NCI-H1092 treated with DMSO at 0.1 percent for 48 hours (cell line): ENCODE data around the gene CDKN1C.

Experiments
- DNase-seq: peaks from one replicate; lab custom pipeline; 2025; lab: John Stamatoyannopoulos, UW

The CDKN1C gene

DNA sequence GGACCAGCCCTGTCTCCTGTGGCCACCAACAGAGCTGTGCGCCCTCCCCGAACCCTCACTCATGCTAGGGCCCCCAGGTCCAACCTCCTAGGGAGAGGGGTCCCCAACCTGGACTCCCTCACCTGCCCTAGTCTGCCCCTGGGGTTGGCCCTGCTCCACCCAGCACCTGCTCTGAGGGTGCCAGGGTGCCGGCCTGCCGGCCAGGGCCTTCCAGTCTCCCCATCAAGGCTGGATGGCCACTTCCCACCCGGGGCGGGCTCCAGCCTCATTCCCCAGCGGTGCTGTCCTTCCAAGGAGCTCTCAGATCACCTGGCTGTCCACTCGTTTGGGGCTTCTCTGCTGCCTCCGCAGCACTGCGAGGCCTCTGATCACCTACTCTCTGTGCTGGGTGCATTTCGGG, 39.1 kb downstream of the CDKN1C start:
- DNase-seq: no peak

- no peak for DNase-seq
Measured at GRCh38 chr11:2846056-2846455, 39.5 kb downstream of the CDKN1C start.

GRCh38 chr11:2844996-2845395, 40.6 kb downstream of the CDKN1C start:
- no peak for DNase-seq

DNA sequence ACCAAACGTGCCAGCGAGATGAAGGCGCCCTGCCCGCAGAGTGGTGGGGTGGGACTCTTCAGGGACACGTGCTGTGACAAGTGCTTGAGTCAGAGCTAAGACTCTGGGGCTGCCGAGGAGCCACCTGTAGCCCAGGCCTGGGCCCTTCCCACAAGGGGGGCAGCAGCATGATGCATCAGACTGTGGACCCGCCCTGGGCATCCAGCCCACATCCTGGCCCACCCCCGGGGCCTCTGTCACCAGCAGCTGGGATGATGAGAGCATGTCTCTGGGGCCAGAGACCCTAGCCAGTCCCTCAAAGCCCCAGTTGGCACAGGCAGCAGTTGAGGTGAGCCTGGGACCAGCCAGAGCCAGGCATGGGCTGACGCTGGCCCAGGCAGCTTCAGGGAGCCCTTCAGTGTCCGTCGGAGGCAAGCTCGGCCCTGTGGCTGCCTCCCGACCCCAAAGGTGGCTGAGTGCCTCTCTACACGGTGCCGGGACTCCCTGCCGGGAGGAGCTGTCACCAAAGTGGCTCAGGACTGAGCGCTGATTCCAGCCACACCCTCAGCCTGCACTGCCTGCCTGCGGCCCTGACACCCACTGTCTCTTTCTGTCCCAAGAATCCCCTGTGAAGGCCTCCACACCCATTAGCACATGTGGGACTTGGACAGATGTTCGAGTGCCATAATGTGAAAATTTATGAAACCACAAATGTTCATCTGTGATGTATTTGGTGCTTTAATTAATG, 41.3 kb downstream of the CDKN1C start:
- no peak for DNase-seq

GRCh38 chr11:2843551-2843950, 42.0 kb downstream of the CDKN1C start:
- DNase-seq: no peak

GRCh38 chr11:2842876-2843275, 42.7 kb downstream of the CDKN1C start:
- no peak for DNase-seq

DNA sequence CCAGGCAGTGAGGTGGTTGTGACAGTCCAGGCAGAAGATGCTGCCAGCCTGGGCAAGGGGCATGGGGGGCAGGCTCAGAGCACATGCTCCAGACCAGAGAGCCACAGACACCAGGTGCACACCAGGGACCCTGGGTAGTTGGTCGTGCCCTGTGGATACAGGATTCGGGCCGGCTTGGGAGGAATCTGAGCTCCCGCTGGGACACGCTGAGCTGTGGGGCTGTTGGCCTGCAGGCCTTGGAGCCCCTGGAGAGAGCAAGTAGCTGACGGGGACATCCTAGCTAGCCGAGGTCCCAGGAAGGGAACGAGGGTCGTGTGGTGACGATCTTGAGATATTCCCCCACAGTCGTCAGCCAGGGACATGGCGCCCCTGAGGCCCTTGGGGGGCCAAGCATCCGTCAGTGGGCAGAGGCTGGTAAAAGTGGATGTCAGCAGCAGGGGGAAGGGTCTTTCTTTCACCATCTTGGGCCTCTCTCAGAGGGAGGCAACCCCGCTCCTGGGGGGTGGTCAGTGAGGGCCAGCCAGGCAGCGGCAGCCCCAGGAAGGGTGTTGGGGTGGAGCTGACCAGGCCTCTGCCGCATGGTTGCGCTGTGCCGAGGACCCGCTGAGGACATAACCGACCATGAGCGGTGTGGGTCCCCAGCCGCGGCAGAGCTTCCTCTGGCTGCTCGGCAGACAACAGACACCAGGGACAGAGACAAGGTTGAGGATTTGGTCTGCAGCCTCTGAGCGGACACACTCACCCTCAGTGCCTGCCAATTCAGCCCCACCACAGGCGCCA, 44.0 kb downstream of the CDKN1C start:
- DNase-seq: no peak

DNA sequence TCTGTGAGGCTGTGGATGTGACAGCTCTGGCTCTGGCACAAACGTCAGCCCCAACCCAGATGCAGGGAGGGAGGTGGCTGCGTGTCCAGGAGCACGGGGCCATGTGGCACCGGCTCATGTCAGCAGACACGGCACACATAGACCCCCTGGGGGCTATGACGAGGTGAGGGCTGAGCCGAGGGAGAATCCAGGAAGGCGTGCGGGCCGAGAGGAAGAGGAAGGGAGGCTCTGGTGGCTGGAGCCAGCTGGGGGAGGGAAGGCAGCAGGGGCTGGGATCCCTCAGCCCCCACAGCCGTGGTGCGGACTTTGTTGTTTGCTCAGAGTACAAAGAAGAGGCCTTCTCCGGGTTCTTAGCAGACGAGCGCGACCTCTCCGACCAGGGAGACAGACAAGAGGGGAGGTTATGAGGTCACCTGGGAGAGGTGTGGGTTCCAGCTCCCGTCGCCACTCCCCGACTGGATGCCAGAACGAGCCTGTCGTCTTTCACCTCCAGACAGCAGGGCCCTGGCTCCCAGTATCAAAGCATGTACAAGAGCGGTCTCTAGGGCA, 46.1 kb downstream of the CDKN1C start:
- no peak for DNase-seq

DNA sequence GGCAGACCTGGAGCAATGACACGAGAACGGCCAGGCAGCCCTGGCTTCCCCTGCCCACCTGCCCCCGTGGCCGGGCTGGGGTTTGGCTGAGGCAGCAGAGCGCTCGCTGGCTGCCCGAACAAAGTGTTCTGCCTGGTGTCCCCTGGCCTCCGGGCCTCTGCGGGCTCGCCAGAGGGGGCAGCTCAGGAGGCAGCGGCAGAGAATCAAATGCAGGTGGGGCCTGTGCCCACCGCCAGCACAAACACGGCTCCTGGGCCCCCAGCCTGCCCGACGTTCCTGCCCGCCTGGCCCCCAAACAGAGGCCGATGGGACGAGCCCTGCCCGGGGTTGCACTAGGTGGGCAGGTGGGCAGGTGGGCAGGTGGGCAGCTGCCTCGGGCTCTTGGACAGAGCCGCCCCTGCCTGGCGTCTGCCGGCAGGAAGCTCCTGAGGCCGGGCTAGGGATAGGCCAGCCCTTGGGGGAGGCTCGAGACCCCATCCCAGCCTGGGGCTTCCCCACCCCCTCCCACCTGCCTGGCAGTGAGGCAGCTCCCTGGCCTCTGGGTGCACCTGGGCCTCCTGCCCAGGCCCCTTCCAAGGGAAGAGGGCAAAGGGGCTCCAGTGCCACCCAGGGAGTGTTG, 46.8 kb downstream of the CDKN1C start:
- no peak for DNase-seq

GRCh38 chr11:2838091-2838490, 47.5 kb downstream of the CDKN1C start:
- DNase-seq: no peak

DNA sequence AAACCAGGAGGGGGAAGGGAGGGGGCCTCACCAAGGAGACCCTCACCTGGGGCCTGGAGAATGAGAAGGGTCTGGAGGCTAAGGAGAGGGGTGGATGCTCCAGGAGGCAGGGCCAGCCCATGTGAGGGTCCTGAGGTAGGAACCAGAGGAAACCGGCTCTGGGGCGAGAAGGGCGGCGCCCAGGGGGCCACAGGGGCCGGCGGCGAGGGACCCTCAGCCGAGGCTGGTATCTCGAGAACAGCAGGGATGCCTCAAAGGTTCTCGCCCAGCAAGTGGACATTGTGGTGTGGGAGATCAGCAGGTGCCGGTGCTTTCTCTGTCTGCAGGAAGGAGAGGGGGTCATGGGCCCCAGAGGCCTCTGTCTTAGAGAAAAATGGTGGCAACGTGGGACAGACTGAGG, 47.9 kb downstream of the CDKN1C start:
- DNase-seq: no peak

DNA sequence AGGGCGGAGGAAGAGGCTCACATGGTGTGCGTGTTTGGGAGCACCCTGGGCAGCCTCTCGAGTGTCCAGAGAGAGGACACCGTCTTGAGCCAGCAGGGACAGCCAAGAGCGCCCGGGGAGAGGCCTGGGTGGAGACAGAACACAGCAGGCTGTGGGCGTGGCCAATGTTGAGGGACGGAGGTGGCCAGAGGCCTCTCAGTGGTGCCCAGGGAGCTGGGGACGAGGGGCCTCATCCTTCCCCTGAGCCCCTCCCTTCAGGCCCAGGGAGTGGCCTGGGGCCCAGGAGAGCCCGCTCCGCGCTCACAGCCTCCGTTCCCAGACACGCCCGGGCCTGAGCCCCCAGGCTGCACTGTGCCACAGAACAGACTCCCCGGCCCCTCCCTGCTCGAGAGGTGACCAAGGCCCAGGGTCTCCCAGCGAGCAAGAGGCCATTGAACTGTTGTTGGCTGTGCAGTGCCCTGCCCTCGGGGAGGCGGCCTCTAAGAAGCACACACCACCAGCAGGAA, 48.4 kb downstream of the CDKN1C start:
- no peak for DNase-seq

GRCh38 chr11:2836315-2837095, 49.1 kb downstream of the CDKN1C start:
- no peak for DNase-seq

DNA sequence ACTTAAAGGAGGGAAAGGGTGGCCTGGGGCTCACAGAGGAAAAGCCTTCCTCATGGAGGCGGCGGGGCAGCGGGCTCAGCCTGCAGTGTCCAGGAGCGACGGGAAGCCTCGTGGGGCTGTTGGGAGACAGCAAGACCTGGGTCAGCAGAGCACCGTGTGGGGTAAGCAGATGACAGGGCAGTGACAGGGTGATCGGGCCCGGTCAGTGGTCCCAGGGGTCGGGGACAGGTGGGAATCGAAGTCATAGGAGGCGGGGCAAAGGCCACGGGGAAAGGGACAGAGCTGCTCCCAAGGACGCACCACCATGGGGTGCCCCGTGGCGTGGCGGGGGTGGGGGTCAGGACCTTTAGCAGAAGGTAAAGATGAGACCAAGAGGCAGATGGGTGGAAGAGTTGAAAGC, 49.8 kb downstream of the CDKN1C start:
- no peak for DNase-seq

DNA sequence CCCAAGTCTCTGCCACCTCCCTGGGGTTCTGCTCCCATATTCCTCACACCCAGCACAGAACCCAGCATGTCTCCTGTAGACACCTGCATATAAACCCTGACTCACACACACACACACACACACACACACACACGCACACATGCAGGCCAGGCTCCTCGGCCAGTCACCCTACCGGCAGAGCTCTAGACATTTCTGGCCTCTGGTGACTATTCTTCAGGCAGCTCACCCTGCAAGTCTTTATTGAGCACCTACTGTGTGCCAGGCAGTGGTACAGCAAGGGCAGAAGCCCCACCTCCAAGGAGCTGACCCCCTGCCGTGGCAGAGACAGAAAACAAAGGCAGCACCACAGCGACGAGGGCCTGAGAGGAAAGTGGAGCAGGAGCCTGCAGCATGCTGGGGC, 50.3 kb downstream of the CDKN1C start:
- no peak for DNase-seq

DNA sequence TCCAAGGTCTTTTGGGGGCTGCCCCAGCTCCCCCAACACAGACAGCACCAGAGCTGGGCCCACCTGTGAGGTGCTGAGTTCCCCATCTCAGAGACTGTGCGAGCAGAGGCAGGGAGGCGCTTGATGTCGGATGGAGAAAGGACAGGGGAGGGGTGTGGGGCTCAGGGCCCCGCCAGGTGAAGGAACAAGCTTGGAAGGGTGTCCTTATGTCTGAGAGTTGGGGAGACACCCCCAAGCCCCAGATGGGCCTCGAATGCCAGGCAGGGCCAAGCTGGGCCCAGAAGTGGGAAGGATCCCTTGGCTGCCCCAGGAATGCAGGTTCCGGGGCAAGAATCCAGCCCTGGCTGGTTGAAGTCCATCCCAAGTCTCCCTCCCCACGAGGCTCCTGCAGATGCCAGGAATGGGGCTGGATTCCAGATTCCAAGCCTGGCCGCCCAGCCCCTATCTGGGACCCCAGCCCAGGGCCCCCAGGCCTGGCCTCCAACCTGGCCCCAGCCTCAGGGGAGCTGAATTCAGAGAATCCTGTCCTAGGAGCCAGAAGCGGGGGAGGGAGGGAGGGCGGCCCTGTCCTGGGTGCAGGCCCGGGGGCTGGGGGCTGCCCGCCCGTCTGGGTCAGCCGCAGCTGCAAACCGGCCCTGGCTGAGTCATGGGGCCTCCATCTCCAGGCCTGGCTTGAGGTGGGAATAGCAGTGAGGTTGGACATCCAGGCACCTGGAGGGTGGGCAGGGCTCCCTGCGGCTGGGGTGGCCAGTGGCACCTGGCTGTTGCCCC, 50.9 kb downstream of the CDKN1C start:
- DNase-seq: no peak

- DNase-seq: no peak
Measured at GRCh38 chr11:2833716-2834502, 51.7 kb downstream of the CDKN1C start.
